Mammary epithelial cell (primary cell): ENCODE results near the gene ZNF827.

Source experiments
- EZH2 ChIP-seq: IDR thresholded peaks from 2 replicates; pipeline ENCODE4 v1.6.1; 2012; ENCODE audit warnings: low read length, inconsistent platforms, borderline replicate concordance
- TF ChIP-seq, protein P1 (sequence below), 2 donors: IDR thresholded peaks in 1 of 2; conservative IDR thresholded peaks in 1 of 2; 2 replicates each; pipeline ENCODE4 v1.5.1; 2011 to 2012; ENCODE audit warnings: inconsistent platforms in 2 of 2, low read length in 2 of 2, mild to moderate bottlenecking in 2 of 2, control low read depth in 1 of 2, low read depth in 1 of 2; ENCODE audit not compliant: insufficient read depth in 1 of 2; ENCODE audit errors: extremely low read depth in 1 of 2

- TF ChIP-seq, protein P1, sequence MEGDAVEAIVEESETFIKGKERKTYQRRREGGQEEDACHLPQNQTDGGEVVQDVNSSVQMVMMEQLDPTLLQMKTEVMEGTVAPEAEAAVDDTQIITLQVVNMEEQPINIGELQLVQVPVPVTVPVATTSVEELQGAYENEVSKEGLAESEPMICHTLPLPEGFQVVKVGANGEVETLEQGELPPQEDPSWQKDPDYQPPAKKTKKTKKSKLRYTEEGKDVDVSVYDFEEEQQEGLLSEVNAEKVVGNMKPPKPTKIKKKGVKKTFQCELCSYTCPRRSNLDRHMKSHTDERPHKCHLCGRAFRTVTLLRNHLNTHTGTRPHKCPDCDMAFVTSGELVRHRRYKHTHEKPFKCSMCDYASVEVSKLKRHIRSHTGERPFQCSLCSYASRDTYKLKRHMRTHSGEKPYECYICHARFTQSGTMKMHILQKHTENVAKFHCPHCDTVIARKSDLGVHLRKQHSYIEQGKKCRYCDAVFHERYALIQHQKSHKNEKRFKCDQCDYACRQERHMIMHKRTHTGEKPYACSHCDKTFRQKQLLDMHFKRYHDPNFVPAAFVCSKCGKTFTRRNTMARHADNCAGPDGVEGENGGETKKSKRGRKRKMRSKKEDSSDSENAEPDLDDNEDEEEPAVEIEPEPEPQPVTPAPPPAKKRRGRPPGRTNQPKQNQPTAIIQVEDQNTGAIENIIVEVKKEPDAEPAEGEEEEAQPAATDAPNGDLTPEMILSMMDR (conservative IDR thresholded peaks at IDR 0.05 in 1 of 2, IDR thresholded peaks at IDR 0.05 in 1 of 2; ENCODE audit: extremely low read depth in 1 of 2, insufficient read depth in 1 of 2, low read depth in 1 of 2, low read length in 2 of 2), result no peak
- TF ChIP-seq EZH2, result no peak
Measured at GRCh38 chr4:145736241-145736831, 202.3 kb downstream of the ZNF827 start.
